Measurements from ENCODE around the gene FBXW7.

- TF ChIP-seq CTCF (IDR thresholded peaks at IDR 0.05) (no peak), POLR2A (IDR thresholded peaks at IDR 0.05) (no peak)
Measured at GRCh38 chr4:152380919-152381318, 155.0 kb downstream of the FBXW7 start.

All from breast epithelium (tissue), 3 donors.